Activated T-helper 2 cell treated with anti-CD3 and anti-CD28 coated beads, Interferon-gamma antibody, Interleukin-2, Interleukin-4, amounts not matched to agents 10 μg/mL and 5 μg/mL and 100 μg/mL, durations not matched to agents 14 hours and 24 hours and 36 hours (primary cell): ENCODE measurements around the gene IFNA16. TPM values are rescaled to one million over a fixed set of nuclear protein-coding genes. Genes with fewer than 3 reads are reported as not detected.
A peak's percentile ranks its signal among the peaks of the same experiment; 100 is the strongest.
"Not testable (repeated sequence)": the region's sequence is repeated elsewhere in the genome, so short reads cannot be mapped to it uniquely, and the experiment has no call there.

ENCODE experiments used
- DNase-seq: peaks from one replicate; pipeline ENCODE4 v3.0.0; 2021; ENCODE audit warnings: low spot score
- H3K27ac Mint-ChIP-seq: one replicate; pipeline ENCODE4 v1.8.0; 2021; ENCODE audit warnings: mixed read lengths
- H3K27me3 Mint-ChIP-seq: one replicate; pipeline ENCODE4 v1.8.0; 2021; ENCODE audit warnings: low read depth, mixed read lengths
- H3K36me3 Mint-ChIP-seq: one replicate; pipeline ENCODE4 v1.8.0; 2021; ENCODE audit warnings: low read depth, mixed read lengths
- H3K4me1 Mint-ChIP-seq: one replicate; pipeline ENCODE4 v1.8.0; 2021; ENCODE audit warnings: low read depth, mixed read lengths
- H3K4me3 Mint-ChIP-seq: one replicate; pipeline ENCODE4 v1.8.0; 2021; ENCODE audit warnings: low read depth, mild to moderate bottlenecking, moderate library complexity, mixed read lengths
- H3K9me3 Mint-ChIP-seq: one replicate; pipeline ENCODE4 v1.8.0; 2021; ENCODE audit warnings: mixed read lengths
- intact Hi-C: fragments of 100-400 bp; cut with micrococcal nuclease; formaldehyde crosslinking; loops from one replicate; pipeline ENCODE4 v1.15.1; 2023
- total RNA-seq: library from RNA; stranded (reverse); gene quantifications from 2 replicates; pipeline ENCODE4 v1.2.3, GENCODE V29; 2022

IFNA16 gene
- total RNA-seq, 1 donor from 2014 or later = not detected

- intact Hi-C loops = loop anchor here (10.0 kb wide), 2 partner anchors 222 to 552 kb away; no protein-coding TSS in a partner anchor
- H3K27ac Mint-ChIP-seq = no peak overlapping the region
- H3K36me3 Mint-ChIP-seq = no peaks in the 10 kb centered on the region
- H3K4me1 Mint-ChIP-seq = peaks cover 4% of the 10 kb centered on the region
- no peaks in the 10 kb centered on the region for H3K9me3 Mint-ChIP-seq
- H3K27me3 Mint-ChIP-seq = peaks cover 20% of the 10 kb centered on the region
- no peak for DNase-seq
- no peak overlapping the region for H3K4me3 Mint-ChIP-seq
Observed at GRCh38 chr9:21233258-21233657, 16.1 kb upstream of the IFNA16 start.

- no peak within 1 kb of the TSS for H3K4me3 Mint-ChIP-seq
Observed at GRCh38 chr9:21228122-21228521, 11.0 kb upstream of the IFNA16 start, which contains the start of gene IFNA17. Gene IFNA17 (minus strand): TSS chr9:21228222. CDS start chr9:21228173, 49 bp downstream.

GRCh38 chr9:21213411-21214326 lies 3.4 kb downstream of the IFNA16 start:
- H3K27ac Mint-ChIP-seq, DNase-seq, H3K4me1 Mint-ChIP-seq, H3K36me3 Mint-ChIP-seq, H3K4me3 Mint-ChIP-seq, H3K9me3 Mint-ChIP-seq: not testable (repeated sequence)
- intact Hi-C loops = loop anchor here (10.0 kb wide), 1 partner anchor 101 kb away; no protein-coding TSS in a partner anchor
- H3K27me3 Mint-ChIP-seq = peaks cover 23% of the 10 kb centered on the region

More at GRCh38 chr9:21228122-21228521, 11.0 kb upstream of the IFNA16 start, which contains the start of gene IFNA17:
- no peaks in the 10 kb centered on the region for H3K4me1 Mint-ChIP-seq
- DNase-seq = no peak
- H3K27me3 Mint-ChIP-seq = peaks cover 20% of the 10 kb centered on the region
- no peaks in the 10 kb centered on the region for H3K9me3 Mint-ChIP-seq
- intact Hi-C loops = no loop called here
- no peaks in the 10 kb centered on the region for H3K36me3 Mint-ChIP-seq
- no peak within 1 kb of the TSS for H3K27ac Mint-ChIP-seq

- H3K4me1 Mint-ChIP-seq, DNase-seq, H3K9me3 Mint-ChIP-seq, H3K27ac Mint-ChIP-seq, H3K36me3 Mint-ChIP-seq, H3K4me3 Mint-ChIP-seq: not testable (repeated sequence)
- peaks cover 15% of the 10 kb centered on the region for H3K27me3 Mint-ChIP-seq
- intact Hi-C loops = loop anchor here (10.0 kb wide), 1 partner anchor 103 kb away; no protein-coding TSS in a partner anchor
Observed at GRCh38 chr9:21212160-21212559, 5.0 kb downstream of the IFNA16 start.

GRCh38 chr9:21210782-21211181 lies 6.3 kb downstream of the IFNA16 start:
- not testable (repeated sequence) for H3K9me3 Mint-ChIP-seq, H3K4me3 Mint-ChIP-seq, H3K27ac Mint-ChIP-seq, DNase-seq, H3K4me1 Mint-ChIP-seq, H3K36me3 Mint-ChIP-seq
- peaks cover 14% of the 10 kb centered on the region for H3K27me3 Mint-ChIP-seq
- intact Hi-C loops = loop anchor here (10.0 kb wide), 1 partner anchor 104 kb away; no protein-coding TSS in a partner anchor

- no peak for DNase-seq
- intact Hi-C loops = loop anchor here (10.0 kb wide), 1 partner anchor 104 kb away; no protein-coding TSS in a partner anchor
Observed at GRCh38 chr9:21210311-21210710, 6.8 kb downstream of the IFNA16 start.

GRCh38 chr9:21207043-21207442 lies 10.1 kb downstream of the IFNA16 start, which contains the start of gene IFNA10:
Gene IFNA10 (minus strand): TSS chr9:21207143. CDS start chr9:21207097, 46 bp downstream.
- DNase-seq, H3K36me3 Mint-ChIP-seq, H3K4me1 Mint-ChIP-seq, H3K9me3 Mint-ChIP-seq, H3K27ac Mint-ChIP-seq, H3K4me3 Mint-ChIP-seq: not testable (repeated sequence)
- H3K27me3 Mint-ChIP-seq = peaks cover 24% of the 10 kb centered on the region
- intact Hi-C loops = loop anchor here (10.0 kb wide), 1 partner anchor 558 kb away; no protein-coding TSS in a partner anchor

More at GRCh38 chr9:21210311-21210710, 6.8 kb downstream of the IFNA16 start:
- H3K36me3 Mint-ChIP-seq = no peaks in the 10 kb centered on the region
- no peak overlapping the region for H3K4me3 Mint-ChIP-seq
- peaks cover 8% of the 10 kb centered on the region for H3K4me1 Mint-ChIP-seq
- no peak overlapping the region for H3K27ac Mint-ChIP-seq
- H3K27me3 Mint-ChIP-seq = peaks cover 14% of the 10 kb centered on the region
- H3K9me3 Mint-ChIP-seq = no peaks in the 10 kb centered on the region

- Mint-ChIP-seq H3K36me3 (no peaks in the 10 kb centered on the region), H3K9me3 (no peaks in the 10 kb centered on the region), H3K4me3 (no peak overlapping the region), H3K4me1 (peaks cover 6% of the 10 kb centered on the region), H3K27ac (no peak overlapping the region), H3K27me3 (peaks cover 35% of the 10 kb centered on the region)
- intact Hi-C loops = loop anchor here (10.0 kb wide), 1 partner anchor 560 kb away; no protein-coding TSS in a partner anchor
- no peak for DNase-seq
Observed at GRCh38 chr9:21205204-21205603, 11.9 kb downstream of the IFNA16 start.

- H3K9me3 Mint-ChIP-seq, H3K27ac Mint-ChIP-seq, H3K4me3 Mint-ChIP-seq, DNase-seq, H3K36me3 Mint-ChIP-seq, H3K4me1 Mint-ChIP-seq: not testable (repeated sequence)
- peaks cover 32% of the 10 kb centered on the region for H3K27me3 Mint-ChIP-seq
- intact Hi-C loops = loop anchor here (10.0 kb wide), 1 partner anchor 563 kb away; no protein-coding TSS in a partner anchor
Observed at GRCh38 chr9:21202105-21202504, 15.0 kb downstream of the IFNA16 start, which contains the start of gene IFNA7. Gene IFNA7 (minus strand): TSS chr9:21202205. CDS start chr9:21202165, 40 bp downstream.

- H3K9me3 Mint-ChIP-seq, intact Hi-C loops, H3K36me3 Mint-ChIP-seq, H3K4me1 Mint-ChIP-seq, H3K27ac Mint-ChIP-seq: not testable (repeated sequence)
- H3K27me3 Mint-ChIP-seq = peaks cover 11% of the 10 kb centered on the region
- H3K4me3 Mint-ChIP-seq = peak overlapping the region; percentile 40
- peak; percentile 22 for DNase-seq
Observed at GRCh38 chr9:21194867-21195776, 22.0 kb downstream of the IFNA16 start.

- H3K27ac Mint-ChIP-seq, H3K4me3 Mint-ChIP-seq, DNase-seq, H3K4me1 Mint-ChIP-seq, intact Hi-C loops, H3K36me3 Mint-ChIP-seq, H3K9me3 Mint-ChIP-seq: not testable (repeated sequence)
- peaks cover 32% of the 10 kb centered on the region for H3K27me3 Mint-ChIP-seq
Observed at GRCh38 chr9:21187487-21187886, 29.6 kb downstream of the IFNA16 start, which contains the start of gene IFNA4. Gene IFNA4 (minus strand): TSS chr9:21187587. CDS start chr9:21187531, 56 bp downstream.
